Choroid plexus epithelial cell (primary cell): ENCODE measurements around the gene TRIM74.
"Not testable (repeated sequence)": the region's sequence is repeated elsewhere in the genome, so short reads cannot be mapped to it uniquely, and the experiment has no call there.

Experiments
- DNase-seq: peaks from one replicate; pipeline ENCODE4 v3.0.0-alpha.2; 2010; ENCODE audit warnings: low read depth
- H3K4me3 ChIP-seq: 2 replicates; pipeline ENCODE4 v1.5.1; 2011; ENCODE audit warnings: low read depth, mild to moderate bottlenecking, control low read depth, low read length, moderate library complexity
- TF ChIP-seq, protein P1 (sequence below): conservative IDR thresholded peaks from 2 replicates; pipeline ENCODE4 v1.5.1; 2011; ENCODE audit warnings: low read depth, mild to moderate bottlenecking, control low read depth, inconsistent platforms, low read length, moderate library complexity

Gene TRIM74

DNA sequence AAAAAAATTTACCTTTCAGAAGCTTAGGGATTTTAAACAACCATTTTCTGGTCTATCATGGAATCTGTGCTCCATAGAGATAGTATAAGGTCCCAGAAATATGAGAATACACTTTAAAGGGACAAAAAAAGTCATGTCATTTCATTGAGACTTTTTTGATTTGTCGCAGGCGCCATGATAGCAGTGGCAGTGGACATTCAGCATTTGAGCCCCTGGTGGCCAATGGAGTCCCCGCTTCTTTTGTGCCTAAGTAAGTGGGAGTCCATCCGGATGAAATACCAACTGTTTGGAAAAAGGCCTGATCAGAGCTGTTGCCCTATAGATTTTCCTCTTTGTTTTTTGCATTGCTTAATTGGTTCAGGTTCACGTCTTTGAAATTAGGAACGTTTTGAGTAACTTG lies 41.0 kb downstream of the TRIM74 start:
- not testable (repeated sequence) for H3K4me3 ChIP-seq, DNase-seq
- TF ChIP-seq, protein P1, sequence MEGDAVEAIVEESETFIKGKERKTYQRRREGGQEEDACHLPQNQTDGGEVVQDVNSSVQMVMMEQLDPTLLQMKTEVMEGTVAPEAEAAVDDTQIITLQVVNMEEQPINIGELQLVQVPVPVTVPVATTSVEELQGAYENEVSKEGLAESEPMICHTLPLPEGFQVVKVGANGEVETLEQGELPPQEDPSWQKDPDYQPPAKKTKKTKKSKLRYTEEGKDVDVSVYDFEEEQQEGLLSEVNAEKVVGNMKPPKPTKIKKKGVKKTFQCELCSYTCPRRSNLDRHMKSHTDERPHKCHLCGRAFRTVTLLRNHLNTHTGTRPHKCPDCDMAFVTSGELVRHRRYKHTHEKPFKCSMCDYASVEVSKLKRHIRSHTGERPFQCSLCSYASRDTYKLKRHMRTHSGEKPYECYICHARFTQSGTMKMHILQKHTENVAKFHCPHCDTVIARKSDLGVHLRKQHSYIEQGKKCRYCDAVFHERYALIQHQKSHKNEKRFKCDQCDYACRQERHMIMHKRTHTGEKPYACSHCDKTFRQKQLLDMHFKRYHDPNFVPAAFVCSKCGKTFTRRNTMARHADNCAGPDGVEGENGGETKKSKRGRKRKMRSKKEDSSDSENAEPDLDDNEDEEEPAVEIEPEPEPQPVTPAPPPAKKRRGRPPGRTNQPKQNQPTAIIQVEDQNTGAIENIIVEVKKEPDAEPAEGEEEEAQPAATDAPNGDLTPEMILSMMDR, result peak; percentile 10

DNA sequence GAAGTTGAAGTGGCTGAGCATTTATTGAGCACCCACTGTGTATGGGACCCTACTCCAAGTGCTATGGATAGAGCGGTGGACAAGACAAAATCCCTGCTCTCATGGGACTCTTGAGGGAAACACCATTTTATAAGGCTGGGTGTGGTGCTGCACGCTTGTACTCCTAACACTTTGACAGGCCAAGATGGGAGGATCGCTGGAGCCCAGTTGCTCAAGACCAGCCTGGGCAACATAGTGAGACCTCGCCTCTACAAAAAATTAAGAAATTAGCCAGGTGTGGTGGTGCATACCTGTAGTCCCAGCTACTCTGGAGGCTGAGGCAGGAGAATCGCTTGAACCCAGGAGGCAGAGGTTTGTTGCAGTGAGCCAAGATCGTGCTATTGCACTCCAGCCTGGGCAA lies 41.5 kb downstream of the TRIM74 start:
- H3K4me3 ChIP-seq, DNase-seq: not testable (repeated sequence)

DNA sequence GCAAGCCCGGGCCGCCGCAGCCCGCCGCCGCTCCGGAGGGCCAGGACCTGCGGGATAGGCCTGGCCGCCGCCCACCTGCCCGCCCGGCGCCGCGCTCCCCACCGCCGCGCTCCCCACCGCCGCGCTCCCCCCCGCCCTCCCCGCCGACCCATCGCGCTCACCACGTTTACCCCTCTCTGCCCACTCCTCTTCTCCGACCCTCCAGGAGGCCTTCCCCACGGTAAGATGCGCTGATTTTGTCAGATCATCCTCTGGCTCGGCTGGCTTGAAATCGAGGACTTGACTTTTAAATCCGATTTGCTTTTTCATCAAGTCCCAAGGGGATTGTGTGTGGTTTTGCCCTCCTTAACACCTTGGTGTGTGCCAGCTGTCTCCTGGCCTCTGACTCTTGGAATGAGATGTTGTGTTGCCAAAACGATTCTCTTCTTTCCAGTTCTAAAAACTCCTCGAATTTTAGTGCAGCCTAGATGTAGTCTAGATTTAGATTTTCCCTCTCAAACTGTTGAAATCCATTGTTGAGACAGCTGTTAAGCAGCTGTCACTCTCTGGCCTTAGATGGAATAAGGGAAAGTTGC lies 43.6 kb downstream of the TRIM74 start:
- DNase-seq, result peak; percentile 47
- peak overlapping the region; percentile 90 for H3K4me3 ChIP-seq
- TF ChIP-seq, protein P1, result no peak

DNA sequence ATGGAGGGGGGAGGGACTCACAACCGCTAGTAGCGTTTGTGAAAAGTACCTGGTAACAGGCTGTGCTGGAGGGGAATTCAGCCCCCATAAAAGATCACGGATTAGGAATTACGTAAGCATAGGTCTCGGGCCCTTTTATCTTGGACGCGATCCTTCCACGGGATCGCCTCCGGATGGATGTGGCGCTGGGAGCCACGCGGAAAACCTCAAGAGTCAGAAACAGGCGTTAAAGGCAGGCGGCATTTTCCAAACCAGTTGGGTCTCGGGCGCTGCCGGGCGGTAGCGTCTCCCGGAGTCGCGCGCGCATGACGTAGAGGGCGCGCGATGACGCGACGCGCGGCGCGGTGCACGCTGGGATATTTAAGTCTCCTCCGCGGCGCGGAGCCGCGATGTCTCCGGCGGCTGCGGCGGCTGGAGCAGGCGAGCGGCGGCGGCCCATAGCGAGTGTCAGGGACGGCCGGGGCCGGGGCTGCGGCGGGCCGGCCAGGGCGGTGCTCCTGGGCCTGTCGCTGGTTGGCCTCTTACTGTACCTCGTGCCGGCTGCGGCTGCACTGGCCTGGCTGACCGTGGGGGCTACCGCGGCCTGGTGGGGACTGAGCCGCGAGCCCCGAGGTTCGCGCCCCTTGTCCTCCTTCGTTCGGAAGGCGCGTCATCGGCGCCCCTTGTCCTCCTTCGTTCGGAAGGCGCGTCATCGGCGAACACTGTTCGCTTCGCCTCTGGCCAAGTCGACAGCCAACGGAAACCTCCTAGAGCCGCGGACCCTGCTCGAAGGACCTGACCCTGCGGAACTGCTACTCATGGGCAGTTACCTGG lies 44.3 kb downstream of the TRIM74 start, which contains the start of gene POM121:
POM121 (plus strand) TSS at position 363 of the 813 bp plus-strand sequence; CDS start at position 390, 27 bp downstream.
- TF ChIP-seq, protein P1, result no peak
- H3K4me3 ChIP-seq, result peak within 1 kb of the TSS; percentile 90
- DNase-seq, result peak; percentile 92

DNA sequence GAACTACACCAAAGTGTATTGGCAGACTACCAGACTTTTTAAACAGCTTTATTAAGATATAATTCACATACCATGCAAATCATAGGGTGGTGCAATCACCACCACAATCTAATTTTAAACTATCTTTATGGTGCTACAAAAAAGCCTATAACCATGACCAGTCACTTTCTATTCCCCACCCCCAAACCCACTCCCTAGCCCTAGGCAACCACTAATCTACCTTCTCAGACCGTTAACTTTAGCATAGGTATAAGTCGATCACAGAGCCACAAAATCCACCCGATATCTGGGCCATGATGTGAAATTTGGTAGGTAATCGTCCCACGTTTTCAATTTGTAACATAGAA lies 44.9 kb downstream of the TRIM74 start:
- no peak for DNase-seq
- peak overlapping the region; percentile 90 for H3K4me3 ChIP-seq
- TF ChIP-seq, protein P1, result no peak

DNA sequence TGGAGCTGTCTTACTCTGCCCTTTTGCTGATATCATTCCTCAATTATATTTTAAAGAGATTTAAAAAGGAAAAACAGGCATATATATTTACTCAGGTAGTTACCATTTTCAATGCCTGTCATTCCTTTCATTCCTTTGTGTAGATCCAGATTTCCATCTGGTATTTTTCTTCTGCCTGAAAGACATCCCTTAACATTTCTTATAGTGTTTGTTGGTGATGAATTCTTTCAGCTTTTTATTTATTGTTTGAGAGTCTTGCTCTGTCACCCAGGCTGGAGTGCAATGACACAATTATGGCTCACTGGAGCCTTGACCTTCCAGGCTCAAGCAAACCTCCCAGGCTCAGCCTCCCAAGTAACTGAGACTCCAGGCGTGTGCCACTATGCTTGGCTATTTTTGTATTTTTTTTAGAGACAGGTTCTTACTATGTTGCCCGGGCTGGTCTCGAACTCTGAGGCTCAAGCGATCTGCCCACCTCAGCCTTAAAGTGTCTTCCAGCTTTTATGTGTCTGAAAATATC lies 50.0 kb downstream of the TRIM74 start:
- H3K4me3 ChIP-seq, result no peak overlapping the region
- TF ChIP-seq, protein P1, result no peak
- DNase-seq, result no peak

DNA sequence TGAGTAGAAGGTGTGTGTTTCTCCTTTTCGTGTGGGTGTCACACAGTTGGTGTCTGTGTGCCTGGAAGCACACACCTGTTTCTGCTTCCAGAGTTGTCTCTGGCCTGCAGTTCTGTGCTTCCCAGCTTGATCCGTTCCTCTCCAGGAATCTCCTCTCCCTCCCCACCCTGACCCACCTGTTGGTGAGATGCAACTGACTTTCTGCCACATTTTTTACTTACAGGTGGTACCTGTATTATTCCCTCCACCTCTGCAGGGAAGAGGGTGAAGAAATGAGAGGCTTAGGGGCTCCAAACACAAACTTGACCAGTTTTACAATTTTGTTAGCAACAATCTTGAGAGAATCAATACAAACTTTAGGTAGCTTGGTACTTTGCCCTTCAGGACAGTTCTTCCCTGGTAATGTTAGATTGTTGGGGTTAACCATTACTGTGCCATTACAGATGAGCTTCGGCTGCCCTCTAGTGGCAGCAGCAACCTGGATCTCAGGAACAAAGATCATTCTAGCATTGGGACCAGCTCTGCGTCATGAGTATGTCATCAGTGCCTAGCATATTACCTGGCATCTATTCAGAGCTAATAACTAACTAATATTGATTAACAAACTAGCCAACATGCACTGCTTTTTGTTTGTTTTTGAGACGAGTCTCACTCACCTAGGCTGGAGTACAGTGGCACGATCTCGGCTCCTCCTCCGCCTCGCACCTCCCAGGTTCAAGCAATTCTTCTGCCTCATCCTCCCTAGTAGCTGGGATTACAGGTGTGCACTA lies 54.3 kb downstream of the TRIM74 start:
- peak; percentile 68 for DNase-seq
- H3K4me3 ChIP-seq, result not testable (repeated sequence)
- TF ChIP-seq, protein P1, result peak; percentile 66

DNA sequence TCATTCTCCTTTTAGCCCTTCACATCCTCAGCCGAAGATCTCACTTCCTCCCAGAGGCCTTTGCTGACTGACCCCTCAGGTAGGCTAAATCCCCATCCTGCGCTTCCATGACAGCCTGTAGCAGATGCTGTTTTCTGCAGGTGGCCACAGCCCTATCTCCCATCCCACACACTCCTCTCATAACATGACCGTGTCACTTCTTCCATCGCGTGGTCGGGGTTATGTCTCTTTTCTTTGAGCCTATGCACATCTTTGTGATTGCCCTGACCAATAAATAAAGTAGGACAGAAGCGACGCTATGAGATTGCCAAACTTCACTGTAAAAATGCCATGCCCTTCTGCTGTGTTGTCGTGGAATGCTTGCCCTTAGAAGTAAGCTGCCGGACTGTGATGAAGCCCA lies 55.5 kb downstream of the TRIM74 start:
- not testable (repeated sequence) for H3K4me3 ChIP-seq, DNase-seq

DNA sequence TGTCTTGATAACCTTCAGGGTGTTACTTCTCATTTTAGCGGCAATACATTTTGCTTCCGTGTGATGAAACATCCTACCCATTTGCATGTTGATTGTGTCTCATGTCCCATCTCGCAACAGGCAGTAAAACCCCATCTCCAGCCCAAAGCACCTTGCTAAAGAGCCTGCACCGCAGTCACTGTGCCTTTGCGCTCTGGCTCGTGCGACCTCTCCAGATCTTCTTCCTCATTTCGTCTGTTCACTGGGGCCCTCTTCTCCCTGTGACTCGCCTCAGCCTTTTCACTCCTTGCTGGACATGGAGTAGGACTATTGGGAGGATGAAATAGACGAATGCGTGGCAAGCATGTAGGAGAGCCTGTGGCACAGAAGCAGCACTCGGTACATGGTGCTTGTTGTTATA lies 57.9 kb downstream of the TRIM74 start:
- H3K4me3 ChIP-seq, DNase-seq: not testable (repeated sequence)
